GM10248 (cell line): Measurements from ENCODE around the gene ARHGAP12.

Source experiments
- CTCF ChIA-PET: fragments of 300-600 bp; sonication (Branson Sonifier 250); formaldehyde crosslinking; extraction: SDS; loops from one replicate; lab custom pipeline; 2021; ENCODE audit warnings: antibody characterized with exemption; lab: Yijun Ruan, JAX
- POLR2A ChIA-PET: fragments of 350-650 bp; sonication (Branson Sonifier 250); formaldehyde crosslinking; extraction: SDS; loops from one replicate; lab custom pipeline; 2020; ENCODE audit warnings: antibody characterized with exemption; lab: Yijun Ruan, JAX
- DNase-seq: peaks from one replicate; pipeline ENCODE4 v3.0.0; 2012; ENCODE audit errors: extremely low spot score
- CTCF ChIP-seq: IDR thresholded peaks from 2 replicates; pipeline ENCODE4 v1.5.1; 2012; ENCODE audit warnings: mild to moderate bottlenecking, low read depth; ENCODE audit errors: extremely low read depth, missing control alignments, control extremely low read depth

Gene ARHGAP12

GRCh38 chr10:31947144-31947926, 18.7 kb upstream of the ARHGAP12 start:
- ChIA-PET POLR2A (no interaction called here), CTCF (no interaction called here)
- no peak for TF ChIP-seq CTCF
- DNase-seq: peak; percentile 13

DNA sequence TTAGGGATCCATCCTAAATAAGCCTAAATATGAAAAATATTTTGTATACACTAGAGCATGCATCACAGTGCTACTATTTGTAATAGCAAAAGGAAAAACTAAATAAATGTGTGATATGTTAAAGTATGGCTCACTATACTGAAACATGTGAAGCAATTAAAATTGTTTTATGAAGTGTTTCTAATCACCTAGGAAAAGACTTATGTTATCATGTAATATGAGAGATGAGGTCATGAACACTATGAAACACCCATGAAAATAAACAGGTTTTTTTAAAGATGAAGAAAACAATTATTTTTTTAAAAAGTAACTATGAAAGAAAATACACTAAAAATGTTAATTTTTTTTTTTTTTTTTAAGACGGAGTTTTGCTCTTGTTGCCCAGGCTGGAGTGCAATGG, 16.8 kb upstream of the ARHGAP12 start:
- no peak for TF ChIP-seq CTCF
- DNase-seq: no peak
- ChIA-PET CTCF (interaction anchor here (1.3 kb wide), 1 partner anchor 83 kb away, joined by 3 read pairs; no protein-coding TSS in a partner anchor), POLR2A (no interaction called here)

- ChIA-PET POLR2A (no interaction called here), CTCF (no interaction called here)
- no peak for DNase-seq
- no peak for TF ChIP-seq CTCF
These were observed 15.4 kb upstream of the ARHGAP12 start for GRCh38 chr10:31944071-31944433.

GRCh38 chr10:31942892-31943291, 14.3 kb upstream of the ARHGAP12 start:
- ChIA-PET CTCF (no interaction called here), POLR2A (no interaction called here)
- DNase-seq: no peak
- TF ChIP-seq CTCF: no peak

DNA sequence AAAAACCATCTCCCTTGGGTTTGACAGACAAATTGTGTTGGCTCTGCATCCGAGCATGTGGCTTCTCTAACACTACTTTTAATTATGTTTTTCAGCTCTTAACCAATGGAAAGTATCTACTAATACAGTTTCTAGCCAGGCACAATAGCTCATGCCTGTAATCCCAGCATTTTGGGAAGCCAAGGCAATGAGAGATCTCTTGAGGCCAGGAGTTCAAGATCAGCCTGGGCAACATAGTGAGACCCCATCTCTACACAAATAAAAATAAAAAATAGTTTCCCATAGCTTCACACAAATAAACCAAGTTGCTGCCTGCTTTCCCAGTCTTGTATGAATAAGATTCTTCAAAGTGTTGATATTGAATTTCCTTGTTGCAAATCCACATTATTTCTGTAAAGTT, 13.8 kb upstream of the ARHGAP12 start:
- TF ChIP-seq CTCF: no peak
- ChIA-PET POLR2A (no interaction called here), CTCF (no interaction called here)
- no peak for DNase-seq

DNA sequence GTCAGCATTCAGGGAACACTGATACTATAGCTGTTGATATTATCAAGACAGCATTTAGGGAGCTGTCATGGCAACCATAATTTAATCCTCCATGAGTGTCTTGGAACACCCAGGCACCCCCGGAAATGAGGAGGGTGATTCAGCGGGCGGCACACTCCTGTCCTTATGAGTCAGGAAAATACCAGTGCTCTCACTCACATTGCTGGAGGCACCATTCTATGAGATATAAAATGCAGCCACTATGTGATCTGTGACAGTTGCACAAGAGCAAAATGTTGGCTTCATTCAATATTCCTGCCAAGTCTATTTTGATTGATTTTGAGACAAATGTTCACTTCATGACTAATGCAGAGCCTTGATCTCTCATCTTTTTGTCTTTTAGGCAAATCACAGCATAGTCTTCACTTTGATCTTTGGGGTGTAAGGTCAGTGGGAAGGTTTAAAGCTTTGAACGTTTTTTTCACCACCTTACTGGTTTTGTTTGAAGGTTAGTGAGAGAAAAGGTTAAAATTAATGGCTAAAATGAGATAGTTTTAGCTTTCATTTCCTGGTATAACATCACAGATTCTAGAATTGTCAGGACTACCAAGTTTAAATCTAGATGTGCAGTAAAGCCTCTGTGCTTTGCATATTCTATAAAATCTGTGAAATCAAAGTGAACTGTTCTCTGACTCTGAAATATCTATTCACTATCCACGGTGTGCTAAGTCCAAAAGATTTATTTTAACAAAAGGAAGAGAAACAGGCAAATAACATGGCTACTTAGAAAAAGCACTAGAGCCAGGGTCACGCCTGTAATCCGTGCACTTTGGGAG, 12.4 kb upstream of the ARHGAP12 start:
- CTCF ChIA-PET: interaction anchor here (0.9 to 1.1 kb wide), 2 partner anchors 12 to 79 kb away, joined by 3 read pairs; no protein-coding TSS in a partner anchor
- no peak for DNase-seq
- TF ChIP-seq CTCF: no peak
- POLR2A ChIA-PET: interaction anchor here (0.6 kb wide), 1 partner anchor 10 kb away, joined by 3 read pairs; no protein-coding TSS in a partner anchor
